IPS-NIHi11 (cell line): Measurements from ENCODE around the gene FUNDC1.
"Not testable (repeated sequence)": the region's sequence is repeated elsewhere in the genome, so short reads cannot be mapped to it uniquely, and the experiment has no call there.

Experiments used
- DNase-seq: peaks from one replicate; pipeline ENCODE4 v3.0.0; 2012; ENCODE audit warnings: mixed read lengths, low spot score

FUNDC1 gene, protein sequence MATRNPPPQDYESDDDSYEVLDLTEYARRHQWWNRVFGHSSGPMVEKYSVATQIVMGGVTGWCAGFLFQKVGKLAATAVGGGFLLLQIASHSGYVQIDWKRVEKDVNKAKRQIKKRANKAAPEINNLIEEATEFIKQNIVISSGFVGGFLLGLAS

DNA sequence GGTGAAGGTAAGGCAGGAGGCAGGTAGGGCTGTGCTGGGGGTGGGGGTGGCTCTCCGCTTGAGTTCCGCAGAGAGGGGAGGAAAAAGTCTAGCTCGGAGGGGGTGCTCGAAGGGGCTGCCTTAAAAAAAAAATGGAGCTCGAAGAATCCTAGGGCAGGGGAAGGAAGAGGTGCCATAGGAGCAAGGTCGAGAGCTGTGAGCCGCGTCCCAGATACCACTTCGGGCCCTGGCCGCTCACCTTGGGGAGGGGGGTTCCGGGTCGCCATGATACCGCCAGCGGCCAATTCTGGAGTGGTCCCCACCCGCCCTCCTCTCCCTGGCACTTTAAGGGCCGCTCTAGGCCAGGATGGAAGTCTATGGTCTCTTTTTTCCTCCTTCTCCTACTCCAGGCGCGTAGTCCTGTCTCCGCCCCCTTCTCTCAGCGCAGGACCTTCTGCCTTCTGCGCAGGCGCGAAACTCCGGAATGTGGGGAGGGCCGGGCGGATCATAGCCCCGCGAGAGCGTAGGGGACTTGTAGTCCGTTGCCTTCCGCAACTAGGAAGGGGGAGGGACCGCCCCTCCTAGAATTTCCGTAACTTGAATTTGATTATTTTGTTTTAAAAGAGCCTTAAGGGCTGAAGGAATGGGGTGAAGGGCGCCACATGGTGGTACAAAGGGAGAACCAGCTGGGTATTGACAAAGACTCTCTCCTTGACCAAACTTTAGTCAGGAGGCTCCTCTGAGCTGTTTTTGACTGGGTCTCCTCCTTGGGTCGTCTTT lies at the start of gene FUNDC1:
TSS of gene FUNDC1 (minus strand) at position 293 of the 759 bp plus-strand sequence. CDS start at position 266, 27 bp downstream.
- peak; percentile 85 for DNase-seq

DNA sequence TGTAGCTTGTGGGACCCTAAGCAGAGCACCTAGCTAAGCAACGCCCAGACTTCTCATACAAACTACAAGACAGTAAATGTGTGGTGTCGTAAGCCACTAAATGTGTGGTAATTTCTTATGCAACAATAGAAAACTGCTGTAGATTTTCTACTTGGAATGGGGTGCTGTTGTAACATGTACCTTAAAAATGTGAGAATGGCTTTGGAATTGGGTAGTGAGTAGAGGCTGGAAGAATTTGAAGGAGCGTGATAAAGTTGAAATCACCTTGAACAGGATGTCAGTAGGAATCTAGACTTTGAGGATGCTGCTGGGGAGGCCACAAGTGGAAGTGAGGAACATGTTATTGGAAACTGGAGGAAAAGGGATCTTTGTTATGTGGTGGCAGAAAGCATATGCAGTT lies 43.2 kb upstream of the FUNDC1 start:
- DNase-seq: no peak

DNA sequence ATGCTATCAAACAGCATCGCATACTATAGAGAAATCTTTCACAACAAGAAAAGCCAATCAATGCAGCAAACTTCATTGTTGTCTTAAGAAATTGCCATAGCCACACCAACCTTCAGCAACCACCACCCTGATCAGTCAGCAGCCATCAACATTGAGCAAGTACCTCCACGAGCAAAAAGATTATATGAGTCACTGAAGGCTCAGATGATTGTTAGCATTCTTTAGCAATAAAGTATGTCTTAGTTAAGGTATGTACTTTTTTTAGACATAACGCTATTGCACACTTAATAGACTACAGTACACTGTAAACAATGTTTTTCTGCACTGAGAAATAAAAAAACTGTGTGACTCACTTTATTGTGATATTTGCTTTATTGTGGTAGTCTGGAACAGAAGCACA lies 37.8 kb upstream of the FUNDC1 start:
- no peak for DNase-seq

DNA sequence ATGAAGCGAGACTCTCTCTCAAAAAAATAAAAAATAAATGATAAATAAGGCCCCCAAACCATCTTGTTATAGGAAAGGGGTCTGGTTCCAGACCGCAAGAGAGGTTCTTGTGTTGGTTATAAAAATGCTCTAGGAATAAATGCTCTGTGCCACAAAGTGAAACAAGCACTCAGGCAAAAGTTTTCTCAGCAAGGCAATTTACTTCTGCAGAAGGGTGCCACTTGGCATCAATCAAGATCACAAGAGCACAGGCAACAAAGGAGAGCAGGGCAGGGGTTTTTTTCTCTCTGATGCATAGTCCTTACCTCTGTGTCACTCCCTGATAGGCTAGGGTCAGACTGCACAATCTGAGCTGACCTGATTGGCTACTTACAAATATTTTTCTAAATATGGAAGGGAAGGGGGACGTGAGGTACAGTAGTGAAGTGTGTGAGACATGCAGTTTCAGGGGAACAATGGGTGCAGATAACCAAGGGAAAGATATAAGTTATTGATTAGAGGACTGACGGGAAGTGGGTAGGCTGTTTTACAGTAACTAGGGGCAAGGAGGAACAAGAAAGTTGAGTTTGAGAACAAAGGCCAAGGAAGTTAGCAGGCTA lies 29.8 kb upstream of the FUNDC1 start:
- no peak for DNase-seq

DNA sequence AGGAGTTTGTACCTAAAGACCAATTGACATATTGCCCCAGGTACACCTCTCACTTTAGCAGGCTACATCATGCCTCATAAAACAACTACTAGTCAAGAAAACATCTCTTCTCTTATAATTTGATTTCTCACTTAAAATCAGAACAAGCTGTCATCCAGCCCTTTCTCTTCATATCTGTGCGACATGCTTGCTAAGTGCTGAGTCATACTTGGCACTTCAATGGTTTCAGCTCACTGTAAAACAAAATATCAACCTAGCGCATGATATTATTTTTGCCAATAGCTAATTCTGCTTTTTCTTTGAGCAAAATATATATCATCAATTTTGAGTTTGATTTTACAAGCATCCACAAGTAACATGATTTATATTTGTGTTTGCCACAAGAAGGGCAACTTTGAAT lies 27.9 kb upstream of the FUNDC1 start:
- DNase-seq: no peak

DNA sequence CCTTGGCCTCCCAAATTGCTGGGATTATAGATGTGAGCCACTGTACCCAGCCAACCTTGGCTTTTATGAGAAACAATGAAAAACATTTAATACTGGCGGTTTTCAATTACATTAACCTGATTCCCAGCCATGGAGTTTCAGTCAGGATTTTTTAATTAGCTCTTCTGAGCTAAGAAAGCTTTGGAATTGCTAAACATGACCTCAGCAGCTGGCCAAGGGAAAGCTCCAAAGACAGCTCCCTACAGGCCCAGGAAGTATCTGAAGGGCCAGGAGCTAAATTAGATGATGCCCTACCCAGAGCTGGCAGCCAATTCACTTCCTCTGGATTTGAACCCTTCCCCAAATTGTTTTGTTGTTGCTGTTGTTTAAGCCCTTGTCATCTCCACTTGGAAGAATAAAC lies 26.5 kb upstream of the FUNDC1 start:
- no peak for DNase-seq

DNA sequence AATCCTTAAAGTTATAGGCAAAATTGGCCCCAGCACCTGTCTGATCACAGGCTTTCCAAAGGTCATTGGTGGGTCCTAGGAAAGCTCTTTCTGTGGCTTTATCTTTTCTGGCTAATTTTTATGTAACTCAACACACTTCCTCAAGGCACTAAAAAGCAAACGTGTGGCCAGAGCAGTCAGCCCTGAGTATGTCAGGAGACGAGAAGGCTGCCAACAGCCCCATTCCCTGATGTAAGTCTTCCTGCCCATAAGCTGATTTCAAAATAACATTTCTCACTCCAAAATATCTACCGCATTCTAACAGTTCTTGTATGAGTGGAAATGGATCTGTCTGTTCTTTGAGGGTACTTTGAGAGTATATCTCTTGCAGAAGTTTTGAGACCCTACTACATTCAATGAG lies 25.5 kb upstream of the FUNDC1 start:
- DNase-seq: no peak

DNA sequence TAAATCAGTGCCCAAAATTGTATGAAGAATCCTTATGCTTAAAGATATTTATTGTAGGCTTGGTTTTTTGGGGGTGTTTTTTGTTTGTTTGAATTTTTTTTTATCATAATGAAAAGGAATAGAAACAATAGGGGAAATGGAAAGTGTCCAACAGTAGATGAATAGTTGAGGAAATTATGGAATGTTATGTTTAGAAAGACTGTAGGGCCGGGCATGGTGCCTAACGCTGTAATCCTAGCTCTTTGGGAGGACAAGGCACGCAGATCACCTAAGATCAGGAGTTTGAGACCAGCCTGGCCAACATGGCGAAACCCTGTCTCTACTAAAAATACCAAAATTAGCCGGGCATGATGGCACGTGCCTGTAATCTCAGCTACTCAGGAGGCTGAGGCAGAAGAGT lies 19.2 kb upstream of the FUNDC1 start:
- DNase-seq: not testable (repeated sequence)

DNA sequence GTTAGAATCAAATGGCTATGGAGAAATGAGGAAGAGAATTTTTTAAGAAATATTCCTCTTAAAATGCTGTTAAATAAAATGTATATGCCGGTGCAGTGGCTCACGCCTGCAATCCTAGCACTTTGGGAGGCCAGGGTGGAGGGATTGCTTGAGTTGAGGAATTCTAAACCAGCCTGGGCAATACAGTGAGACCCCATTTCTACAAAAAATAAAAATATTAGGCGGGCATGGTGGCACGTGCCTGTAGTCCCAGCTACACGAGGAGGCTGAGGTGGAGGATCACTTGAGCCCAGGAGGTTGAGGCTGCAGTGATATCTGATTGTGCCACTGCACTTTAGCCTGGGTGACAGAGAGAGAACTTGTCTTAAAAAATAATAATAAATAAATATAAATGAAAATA lies 7.9 kb upstream of the FUNDC1 start:
- no peak for DNase-seq

DNA sequence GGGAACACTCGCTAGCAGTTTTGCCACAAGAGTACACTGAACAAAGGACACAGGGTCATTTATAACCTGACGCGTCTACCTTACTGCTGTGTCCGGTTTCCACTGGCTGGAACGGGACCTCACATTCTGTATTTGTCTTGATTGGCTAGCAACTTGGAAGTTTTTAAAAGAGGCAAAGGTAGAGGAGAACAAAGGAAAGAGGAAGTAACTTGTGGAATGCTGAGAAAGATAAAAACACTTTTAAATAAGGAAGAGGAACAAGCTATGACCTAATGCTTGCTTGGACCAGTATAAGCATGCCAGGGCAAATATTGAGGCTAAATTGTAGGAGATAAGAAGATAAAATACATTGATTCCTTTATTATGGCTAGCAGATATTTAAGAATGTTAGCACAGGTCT lies 2.8 kb upstream of the FUNDC1 start:
- DNase-seq: not testable (repeated sequence)

DNA sequence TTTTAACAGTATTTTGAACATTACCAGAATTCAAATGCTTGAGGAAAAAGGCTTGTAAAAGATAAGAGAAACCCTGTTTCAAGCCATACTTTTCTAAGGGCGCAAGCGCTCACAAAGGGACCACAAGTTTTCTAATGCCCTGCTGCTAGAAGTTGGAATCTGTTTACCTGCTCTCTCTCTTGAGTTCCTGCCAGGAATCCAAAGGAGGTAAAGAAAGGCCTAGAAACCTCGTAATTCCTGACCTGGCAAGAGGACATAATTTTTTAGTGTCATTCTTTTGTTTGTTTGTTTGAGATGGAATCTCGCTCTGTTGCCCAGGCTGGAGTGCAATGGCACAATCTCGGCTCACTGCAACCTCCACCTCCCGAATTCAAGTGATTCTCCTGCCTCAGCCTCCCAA lies 1.4 kb upstream of the FUNDC1 start:
- no peak for DNase-seq

DNA sequence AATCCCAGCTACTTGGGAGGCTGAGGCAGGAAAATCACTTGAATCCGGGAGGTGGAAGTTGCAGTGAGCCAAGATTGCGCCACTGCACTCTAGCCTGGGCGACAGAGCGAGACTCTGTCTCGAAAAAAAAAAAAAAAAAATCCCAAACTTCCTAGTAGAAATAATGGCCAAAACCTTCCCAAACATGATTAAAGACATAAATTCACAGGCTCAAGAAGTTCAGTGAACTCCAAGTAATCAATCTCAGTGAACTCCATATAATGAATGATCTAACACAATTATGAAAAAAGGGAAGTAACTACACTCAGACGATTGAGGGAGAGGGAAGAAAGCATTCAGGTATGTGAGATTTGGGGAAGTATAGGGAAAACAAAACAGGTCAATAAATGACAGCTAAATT lies 6.5 kb downstream of the FUNDC1 start:
- no peak for DNase-seq

DNA sequence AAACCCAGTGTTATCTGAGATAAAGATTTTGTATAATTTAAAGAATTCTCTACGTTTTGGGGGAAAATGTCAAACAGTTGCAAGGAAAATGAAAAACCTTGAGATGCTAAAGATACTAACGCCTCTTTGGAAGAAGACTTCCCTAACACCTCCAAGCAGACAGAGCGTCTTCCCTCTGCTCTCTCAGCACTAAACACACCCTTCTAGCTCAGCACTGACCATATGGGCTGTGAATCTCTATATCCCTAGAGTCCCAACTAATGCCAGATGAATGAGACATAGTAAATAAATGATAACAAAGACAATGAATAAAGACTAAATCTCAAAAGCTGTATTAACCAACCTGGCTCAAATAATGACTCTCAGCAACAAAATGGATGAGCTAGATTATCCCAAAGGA lies 13.3 kb downstream of the FUNDC1 start:
- no peak for DNase-seq

DNA sequence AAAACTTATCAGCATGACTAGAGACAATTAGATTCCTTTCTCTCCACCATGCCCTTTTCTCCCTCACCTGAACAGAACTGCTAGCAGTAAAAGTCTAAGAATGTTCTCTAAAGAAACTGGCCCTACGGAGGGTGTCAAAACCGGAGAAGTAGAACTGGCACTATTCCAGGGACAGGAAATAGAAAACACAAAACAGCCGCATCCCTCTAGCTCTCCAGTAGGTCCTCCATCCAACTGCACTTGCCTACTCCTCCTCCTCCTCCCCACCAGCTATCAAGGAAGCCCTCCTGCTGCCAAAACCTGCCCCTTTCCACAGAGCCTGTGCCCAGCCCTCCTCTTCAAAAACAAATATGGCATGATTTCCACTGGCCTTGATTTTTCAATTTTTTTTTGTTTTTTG lies 28.4 kb downstream of the FUNDC1 start:
- DNase-seq: no peak

DNA sequence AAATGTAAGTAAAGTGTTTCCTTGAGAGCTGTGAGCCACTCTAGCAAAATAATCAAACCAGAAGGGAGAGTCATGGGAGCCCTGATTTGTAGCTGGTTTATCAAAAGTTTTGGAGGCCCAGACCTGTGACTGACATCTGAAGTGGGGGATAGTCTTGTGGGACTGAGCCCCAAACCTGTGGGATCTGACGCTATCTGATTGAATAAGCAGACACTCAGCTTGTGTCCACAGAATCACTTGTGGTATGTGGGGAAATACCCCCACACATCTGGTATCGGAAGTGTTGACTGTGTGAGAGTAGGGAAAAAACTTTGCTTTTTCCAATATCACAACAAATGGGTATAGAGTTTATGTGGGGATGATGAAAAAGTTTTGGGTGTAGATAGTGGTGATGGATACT lies 35.4 kb downstream of the FUNDC1 start:
- DNase-seq: no peak

DNA sequence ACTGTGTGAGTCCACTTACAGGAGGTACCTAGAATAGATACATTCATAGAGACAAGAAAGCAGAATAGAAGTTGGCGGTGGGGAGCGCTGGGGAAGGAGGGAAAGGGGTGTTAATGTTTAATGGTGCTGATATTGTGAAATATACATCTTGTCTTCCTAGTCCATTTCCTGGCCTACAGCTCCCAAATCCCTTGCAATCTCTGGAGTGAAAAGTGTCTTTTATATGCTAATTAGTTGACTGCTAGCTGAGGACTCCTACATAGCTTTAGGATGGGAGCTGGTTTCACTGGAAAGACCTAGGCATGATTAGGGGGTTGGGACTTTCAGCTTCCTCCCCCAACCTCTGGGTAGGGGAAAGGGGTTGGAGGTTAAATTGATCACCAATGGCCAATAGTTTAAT lies 36.0 kb downstream of the FUNDC1 start:
- DNase-seq: peak; percentile 17

DNA sequence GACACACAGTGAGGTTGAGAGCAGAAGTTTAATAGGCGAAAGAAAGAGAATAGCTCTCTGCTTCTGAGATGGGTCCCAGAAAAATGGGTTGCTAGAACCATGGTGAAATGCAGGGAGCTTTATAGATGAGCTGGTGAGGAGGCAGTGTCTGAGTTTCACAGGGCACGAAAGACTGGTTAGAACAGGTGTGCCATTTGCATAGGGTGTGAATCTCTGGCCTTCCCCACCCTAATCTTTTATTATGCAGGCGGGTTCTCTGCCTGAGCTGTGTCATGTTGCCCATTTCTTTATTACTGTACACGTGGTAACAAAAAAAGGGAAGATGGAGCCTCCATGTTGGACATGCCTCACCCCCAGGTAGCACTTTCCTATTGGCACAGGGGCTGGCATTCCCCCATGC lies 39.1 kb downstream of the FUNDC1 start:
- no peak for DNase-seq

DNA sequence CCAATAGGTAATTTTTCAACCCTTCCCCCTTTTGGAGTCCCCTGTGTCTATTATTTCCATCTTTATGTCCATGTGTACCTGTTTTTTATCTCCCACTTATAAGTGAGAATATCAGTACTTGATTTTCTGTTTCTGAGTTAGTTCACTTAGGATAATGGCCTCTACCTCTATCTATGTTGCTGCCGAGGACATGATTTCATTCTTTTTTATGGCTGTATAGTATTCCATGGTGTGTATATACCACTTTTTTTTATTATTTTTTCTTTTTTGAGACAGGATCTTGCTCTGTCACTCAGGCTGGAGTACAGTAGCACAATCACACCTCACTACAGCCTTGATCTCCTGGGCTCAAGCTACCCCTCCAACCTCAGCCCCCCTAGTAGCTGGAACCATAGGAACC lies 47.6 kb downstream of the FUNDC1 start:
- DNase-seq: no peak

DNA sequence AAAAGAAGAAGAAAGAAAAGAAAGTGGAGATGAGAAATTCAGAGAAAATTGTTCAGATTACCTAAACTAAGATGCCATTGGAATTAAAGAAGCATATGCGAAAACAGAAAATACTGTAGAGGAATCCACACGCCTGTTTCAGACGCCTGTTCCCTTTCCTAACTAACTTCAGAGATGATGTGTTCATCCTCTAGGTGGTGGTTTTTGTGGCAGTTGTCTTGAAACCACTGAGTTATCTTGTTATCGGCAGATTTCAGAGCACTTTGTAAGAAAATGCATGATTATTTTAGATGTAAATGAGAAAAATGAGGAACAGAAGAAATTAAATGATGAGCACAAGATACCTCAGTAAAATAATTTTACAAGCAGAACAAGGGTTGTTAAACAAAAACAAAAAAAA lies 48.3 kb downstream of the FUNDC1 start:
- no peak for DNase-seq

DNA sequence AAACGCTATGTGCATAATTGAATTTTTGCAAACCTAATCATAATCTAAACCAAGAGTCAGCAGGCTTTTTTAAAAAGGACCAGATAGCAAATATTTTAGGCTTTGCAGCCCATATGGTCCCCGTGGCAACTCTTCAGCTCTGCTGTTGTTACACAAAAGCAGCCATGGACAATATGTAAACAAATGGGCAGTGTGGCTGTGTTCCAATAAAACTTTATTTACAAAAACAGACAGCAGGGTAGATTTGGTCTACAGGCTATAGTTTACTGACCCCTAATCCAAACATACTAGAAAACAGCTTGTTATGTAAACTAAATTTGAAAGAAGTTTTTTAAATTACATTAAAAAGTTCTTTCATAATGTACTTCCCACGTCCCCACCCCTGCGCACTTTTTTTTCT lies 53.1 kb downstream of the FUNDC1 start:
- DNase-seq: no peak

DNA sequence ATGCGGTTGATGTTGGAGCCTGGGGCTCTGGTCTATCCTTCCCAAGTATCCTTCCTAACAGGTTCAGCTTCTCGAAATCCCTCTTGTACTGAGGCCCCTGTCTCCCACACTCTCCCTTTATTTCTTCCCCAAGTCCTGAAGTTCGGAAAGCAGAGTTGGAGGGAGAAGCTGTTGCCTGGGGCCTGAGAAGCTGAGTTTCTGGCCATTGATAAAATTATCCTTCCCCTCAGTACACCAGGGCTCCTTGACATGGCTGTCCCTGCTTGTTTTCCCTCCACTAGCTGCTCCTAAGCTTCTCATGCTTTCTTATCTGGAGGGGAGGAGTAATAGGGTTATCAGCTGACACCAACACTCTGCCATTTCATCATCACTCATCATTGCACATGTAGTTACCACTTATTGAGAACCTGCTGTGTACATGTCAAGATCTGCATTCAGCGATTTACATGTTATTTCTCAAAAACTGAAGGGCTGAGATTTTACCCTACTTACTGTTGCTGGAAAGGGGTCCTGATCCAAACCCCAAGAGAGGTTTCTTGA lies 58.0 kb downstream of the FUNDC1 start:
- no peak for DNase-seq

DNA sequence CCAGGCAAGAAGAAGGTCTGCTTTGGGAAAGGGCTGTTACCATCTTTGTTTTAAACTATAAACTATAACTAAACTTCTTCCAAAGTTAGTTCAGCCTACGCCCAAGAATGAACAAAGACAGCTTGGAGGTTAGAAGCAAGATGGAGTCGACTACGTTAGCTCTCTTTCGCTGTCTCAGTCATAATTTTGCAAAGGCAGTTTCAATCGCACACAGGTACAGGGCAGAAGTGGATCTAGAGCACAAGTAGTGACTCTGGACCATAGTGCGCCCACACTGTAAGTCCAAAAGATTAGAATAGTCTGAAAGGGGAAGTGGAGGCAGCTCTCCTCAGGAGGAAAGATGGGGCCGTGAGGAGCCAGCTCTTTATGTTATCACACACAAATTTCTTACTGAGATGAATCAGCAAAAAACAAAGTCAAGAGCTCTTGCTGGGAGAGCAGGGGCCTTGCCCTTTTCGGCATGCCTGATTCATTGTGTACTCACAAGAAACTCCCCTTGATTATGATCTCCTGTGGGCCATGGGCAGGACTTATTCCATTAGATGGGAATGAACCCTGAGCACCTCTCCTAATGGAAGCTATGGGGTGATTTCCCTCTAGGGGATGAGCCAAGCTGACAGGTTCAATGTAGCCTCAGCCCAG lies 58.6 kb downstream of the FUNDC1 start:
- DNase-seq: no peak

DNA sequence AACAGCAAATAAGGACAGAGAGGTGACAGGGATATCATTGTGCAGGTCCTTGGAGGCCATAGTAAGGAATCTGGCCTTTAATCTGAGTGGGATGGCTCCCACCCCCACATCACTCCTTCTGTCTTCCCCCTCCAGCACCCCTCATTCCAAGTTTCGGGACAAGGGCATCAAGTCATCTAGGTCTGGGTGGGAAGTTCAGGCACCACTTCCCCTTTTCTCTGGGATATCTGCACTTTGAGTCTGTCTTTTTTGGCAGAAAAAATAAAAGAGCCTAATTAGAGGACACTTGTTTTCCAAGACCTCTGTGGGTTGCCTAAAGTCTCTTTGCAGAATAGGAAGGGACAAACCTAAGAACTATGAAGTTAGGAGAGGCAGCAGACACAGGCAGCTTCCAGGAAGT lies 60.1 kb downstream of the FUNDC1 start:
- no peak for DNase-seq
